ENCODE results near the gene ZNF646.

DNA sequence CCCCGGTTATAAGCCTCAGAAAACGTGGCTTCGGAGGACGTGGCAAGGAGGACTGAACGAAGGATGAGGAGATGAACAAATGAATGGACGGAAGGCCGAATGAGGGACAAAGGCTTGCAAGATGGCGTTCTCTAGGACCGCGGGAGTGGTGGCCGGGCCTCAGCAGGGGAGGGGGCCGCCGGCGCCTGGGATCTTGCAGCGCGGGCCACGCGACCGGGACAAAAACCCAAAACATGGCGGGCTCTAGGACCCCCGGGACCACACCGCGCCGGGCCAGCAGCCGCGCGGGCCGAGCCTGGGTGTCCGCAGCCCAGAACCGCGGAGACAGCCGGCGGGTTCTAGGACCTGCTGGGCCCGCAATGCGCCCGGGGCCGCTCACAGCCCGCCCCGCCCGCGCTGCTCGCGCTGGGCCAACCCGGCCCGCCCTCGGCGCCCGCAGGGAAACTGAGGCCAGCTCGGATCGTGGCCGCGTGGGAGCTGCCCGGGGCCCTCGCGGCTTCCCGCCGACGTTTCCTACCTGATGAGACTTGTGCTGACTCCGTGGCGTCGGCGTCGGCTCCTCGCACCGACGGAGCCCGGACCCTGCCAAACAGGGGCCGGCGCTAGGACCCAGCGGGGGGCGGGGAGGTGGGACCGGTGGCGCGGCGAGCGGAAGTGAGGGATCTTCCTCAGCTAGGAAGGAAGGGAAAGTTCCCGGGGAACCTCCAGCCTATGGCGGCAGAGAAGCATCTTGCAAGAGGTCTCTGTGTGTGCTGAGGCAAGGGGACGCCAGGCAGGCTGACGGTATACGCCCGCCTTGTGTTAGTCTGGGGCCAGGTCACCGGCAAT, 866 bp upstream of the ZNF646 start:
- TF ChIP-seq, protein P1, sequence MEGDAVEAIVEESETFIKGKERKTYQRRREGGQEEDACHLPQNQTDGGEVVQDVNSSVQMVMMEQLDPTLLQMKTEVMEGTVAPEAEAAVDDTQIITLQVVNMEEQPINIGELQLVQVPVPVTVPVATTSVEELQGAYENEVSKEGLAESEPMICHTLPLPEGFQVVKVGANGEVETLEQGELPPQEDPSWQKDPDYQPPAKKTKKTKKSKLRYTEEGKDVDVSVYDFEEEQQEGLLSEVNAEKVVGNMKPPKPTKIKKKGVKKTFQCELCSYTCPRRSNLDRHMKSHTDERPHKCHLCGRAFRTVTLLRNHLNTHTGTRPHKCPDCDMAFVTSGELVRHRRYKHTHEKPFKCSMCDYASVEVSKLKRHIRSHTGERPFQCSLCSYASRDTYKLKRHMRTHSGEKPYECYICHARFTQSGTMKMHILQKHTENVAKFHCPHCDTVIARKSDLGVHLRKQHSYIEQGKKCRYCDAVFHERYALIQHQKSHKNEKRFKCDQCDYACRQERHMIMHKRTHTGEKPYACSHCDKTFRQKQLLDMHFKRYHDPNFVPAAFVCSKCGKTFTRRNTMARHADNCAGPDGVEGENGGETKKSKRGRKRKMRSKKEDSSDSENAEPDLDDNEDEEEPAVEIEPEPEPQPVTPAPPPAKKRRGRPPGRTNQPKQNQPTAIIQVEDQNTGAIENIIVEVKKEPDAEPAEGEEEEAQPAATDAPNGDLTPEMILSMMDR (IDR thresholded peaks at IDR 0.05), result peak in 2 of 4 experiments; percentile 9 to 23
- TF ChIP-seq POLR2A (IDR thresholded peaks at IDR 0.05), result peak; percentile 17 to 29
